ENCODE measurements around the gene MPV17L2.
A peak's percentile ranks its signal among the peaks of the same experiment; 100 is the strongest.

The MPV17L2 gene

DNA sequence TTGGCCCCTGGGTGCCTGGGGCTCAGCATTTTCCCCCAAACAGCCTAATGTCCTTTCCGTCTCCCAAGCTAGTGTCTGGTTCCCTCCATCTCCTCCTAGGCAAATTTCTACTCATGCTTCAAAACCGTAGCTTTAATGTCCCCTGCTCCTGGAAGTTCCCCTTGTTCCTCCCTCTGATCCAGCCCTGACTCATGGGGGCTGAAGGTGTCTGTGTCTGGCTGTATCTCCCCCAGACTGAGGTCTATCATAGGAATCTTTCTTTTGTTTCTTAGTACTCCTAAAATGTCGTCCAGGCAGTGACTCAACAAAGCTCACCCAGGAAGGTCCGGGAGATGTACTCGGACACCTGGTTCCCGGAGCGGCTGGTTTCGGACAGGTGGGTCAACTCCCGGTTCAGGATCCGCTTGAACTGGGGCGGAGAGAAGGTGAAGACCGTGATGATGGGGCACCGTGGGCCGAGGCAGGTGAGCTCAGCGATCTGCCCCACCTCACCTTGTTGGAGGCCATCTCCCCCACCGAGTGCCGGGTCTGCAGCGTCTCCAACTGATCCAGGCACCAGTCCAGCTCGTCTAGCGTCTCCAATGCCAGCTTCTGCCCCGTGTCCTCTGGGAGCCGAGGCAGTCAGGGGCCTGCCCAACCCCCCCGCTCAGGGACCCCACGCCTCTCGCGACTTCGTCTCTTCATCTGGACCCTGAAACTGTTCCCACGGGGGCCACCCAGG lies 27.1 kb downstream of the MPV17L2 start:
- DNase-seq: no peak

DNA sequence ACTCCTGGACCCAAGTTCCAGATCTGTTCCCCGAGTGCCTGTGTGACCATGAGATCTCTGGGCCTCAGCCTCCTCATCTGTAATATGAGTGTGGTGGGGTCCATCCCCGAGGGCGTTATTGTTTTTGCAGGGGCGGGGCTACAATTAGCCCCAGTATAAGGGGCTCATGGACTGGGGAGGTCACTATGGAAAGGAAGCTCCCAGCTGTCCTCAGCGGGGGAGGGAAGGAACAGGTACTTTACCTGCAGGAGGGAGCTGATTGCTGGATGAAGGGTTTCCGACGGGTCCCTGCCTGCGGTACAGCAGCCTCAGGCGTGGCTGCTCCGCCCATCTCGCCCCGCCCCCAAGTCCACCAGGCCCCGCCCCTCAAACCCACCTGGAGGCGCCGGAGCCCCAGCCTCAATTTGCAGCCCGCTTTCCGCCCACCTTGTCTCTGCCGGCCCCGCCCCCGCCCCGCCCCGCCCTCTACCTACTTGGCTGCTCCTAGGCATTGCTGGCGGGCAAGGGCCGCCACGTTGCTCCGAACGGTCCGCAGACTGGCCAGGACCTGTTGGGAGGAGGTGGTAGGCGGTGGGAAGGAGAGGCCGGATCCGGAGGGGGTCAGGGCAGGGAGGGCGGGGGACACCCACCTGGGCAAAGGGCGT lies 27.7 kb downstream of the MPV17L2 start:
- DNase-seq: no peak

DNA sequence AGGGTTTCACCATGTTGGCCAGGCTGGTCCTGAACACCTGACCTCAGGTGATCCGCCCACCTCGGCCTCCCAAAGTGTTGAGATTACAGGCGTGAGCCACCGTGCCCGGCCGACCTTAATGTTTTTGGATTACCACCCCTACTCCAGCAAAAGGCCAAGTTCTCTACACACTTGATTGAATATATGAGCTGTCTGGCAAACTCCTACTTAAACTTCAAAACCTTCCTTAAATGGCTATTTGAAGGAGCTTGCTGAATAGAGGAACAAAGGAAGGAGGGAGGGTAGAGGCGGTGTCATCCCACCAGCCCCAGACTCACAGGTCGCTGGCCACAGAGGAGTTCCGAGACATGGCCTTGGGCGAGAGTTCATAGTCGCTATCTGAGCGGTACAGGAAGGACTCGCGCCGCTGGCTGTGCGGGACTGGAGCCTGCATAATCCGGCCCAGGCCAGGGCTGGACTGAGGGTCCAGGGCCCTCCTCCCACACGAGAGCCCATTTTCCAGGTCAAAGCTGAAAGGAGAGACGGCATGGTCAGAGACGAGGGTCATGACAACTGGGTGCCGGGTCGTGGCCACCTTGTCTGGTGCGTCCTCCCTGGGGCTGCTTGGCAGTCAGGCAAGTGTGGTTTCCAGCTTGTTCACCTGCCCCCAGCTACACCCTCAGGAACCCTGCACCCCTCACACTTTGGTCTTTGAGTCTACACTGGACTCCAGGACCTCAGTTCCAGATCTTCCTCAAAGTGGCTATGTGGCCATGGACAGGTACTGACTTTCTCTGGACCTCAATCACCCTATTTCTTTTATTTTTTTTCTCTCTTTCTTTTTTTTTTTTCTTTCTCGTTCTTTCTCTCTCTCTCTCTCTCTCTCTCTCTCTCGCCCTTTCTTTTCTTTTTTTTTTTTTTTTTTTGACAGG lies 29.1 kb downstream of the MPV17L2 start:
- DNase-seq: no peak

DNA sequence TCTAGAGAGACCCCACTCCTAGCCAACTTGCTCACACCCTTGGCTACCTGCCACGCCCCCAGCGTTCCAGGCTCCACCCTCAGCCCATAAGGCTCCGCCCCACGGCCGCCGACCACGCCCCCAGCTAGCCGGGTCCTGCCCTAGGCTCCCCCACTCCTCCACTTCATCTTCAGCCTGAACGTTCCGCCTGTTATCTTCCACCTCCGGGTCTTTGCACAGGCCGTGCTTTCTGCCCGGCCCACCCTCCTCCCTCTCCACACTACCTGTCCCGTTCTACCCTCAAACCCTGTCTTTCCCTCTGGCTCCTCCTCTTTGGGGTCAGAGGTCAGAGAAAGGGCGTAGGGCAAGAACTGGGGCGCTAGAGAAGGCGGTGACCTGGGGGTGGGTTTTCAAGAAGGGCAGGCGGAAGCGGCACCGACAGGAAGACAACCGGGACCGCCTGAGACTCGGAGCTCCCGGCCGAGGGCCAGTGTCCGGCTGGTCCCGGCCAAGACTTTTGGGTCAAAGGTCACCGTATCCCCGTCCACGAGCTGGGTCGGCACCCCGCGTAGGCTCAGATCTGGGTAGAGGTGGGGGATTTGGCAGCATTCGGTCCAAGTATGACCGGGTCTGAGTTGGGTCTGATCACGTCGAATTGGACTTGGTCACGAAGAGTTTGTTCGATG lies 31.0 kb downstream of the MPV17L2 start:
- DNase-seq: peak in 1 of 2 donors; percentile 47

DNA sequence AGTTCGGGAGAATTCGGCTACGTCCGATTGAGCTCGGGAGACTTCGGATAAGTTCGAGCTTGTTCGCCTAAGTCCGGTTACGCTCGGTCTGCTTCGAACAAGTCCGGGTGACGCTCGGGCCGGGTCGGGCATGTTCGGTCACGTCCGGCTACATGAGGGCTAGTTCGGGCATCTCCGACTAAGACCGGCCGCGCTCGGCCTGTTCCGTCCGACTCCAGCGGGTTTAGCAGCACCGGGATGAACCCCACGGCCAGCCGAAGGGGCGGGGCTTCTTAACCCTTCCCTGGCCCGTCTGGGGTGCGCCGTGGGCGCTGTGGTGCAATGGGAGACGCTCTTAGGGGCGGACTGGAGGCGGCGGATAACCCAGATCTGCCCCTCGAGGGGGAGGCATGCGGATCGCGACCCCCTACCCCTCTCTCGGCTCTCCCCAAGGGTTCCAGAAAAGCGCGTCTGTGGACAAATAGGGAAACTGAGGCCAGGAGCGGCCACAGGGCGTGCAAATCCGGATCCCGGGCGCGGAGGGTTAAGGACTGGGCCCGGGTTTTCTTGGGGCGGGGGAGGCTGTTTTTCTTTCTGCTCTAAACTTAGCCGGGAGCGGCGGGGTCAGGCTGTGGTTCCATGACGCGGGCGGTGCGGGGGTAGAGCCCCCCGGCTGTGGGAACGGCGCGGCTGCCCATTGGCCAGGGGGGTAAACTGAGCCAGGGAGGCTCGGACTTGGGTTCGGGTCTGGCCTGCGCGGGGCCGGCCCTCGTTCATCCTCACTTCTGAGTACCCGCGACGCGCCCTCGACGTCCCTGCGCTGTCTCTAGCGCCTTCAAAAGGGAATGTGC lies 31.7 kb downstream of the MPV17L2 start:
- peak; percentile 91 to 92 for DNase-seq

DNA sequence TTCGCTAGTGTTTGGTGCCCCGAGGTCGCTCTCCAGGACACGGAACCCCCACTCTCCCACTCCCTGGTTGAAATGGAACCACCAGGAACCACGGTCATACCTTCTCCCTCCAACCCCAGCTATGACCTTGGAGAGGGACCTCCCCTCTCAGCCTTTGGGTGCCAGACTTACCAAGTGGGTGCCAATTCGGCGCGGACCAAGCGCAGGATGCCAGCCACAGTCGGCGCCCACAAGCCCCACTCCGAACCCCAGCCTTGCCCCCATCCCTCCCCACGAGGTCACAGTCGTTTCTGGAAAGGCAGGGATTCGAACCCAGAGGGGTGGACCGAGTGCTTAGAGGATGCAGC lies 32.3 kb downstream of the MPV17L2 start:
- DNase-seq: no peak

DNA sequence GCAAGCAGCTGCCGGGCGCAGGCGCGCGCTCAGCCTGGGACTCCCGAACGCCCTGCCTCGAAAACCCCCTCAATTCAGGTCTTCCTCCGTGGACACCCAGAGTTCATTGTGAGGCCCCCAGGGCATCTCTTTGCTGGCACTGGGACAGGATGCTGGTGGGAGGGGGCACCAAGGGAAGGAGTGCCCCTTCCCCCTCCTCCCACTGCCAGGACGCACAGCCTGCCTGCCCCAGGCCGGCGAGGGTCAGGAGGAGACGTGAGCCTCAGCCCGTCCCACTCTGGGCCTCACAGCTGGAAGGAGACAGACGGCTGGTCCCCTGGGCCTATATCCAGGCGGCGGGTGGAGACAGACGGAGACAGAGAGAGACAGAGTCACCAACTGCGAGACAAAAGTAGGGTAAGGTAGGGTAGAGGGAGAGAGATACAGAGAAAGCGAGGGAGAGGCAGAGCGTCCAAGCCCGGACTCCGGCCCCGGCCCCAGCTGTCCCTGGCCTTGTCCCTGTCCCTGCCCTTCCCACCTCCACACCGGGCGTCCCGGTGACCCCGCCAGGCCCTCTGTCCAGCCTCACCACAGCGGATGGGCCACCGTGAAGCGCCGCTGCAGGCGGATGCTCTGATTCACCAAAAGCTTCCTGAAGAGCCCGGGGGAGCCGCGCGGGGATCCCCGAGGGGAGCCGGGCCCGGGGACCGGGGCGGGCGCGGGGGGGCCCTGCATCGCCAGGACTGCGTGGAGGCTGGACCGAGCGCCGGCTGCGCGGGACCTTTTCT lies 32.9 kb downstream of the MPV17L2 start, which contains the start of gene PDE4C:
Gene PDE4C, minus strand, starts transcription at position 737 of the 767 bp plus-strand sequence. Its CDS starts 23 bp downstream, at position 714.
- no peak for DNase-seq

DNA sequence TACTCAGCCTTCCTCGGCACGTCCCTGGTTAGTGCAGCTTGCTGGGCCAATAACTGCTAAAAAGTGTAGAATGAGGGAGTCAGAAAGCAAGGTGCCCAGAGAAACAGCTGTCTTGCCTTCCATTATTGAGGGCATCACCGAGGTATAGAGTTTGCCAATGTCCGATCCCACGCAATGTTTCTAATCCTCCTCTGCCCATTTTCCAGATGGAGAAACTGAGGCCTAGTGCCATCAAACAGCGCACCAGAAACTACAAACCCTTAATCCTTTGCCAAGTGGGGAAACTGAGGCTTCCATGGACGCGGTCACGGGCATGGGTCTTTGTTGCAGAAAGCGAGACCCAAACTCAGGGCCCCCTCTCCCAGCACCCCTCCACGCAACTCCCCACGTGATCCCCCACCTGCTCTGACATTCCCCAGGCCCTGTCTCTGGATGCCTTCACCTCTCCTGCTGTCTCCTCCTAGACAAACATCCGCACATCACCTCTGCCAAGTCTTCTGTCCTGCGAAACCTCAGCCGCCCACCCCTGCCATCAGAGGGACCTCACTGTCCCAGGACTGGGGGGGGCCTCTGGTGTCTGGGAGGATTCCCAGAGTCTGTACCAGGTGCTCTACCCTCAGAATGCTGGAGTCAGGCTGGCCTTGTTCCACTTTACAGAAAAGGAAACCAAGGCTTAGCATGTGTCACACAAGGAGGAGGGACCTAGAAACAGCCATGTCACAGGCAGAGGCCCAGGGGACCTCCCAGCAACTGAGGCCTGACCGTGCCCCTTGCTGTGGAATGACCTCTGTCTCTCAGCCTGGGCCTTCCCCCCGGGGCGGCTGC lies 34.1 kb downstream of the MPV17L2 start:
- DNase-seq: no peak

DNA sequence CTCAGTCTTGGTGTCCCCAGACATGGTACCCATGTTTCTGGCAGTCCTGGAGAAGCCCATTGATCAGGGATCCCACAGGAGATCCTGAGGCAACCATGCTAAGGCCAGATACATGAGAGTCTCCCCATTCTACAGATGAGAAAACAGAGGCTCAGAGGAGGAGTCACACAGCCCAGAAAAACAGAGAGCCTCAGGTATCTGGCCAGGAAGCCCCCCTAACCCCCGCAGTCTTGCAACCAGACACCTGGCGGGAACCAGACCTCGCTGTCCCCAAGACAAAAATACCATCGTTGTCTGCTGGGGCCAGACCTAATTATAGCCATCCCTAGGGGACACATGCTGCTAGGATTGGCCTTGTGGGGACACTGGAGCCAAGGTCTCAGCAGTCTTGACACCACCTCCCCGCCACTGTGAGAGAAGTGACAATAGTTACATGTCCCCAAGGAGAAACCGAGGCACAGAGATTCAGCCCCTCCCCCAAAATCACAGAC lies 34.8 kb downstream of the MPV17L2 start:
- DNase-seq: no peak

DNA sequence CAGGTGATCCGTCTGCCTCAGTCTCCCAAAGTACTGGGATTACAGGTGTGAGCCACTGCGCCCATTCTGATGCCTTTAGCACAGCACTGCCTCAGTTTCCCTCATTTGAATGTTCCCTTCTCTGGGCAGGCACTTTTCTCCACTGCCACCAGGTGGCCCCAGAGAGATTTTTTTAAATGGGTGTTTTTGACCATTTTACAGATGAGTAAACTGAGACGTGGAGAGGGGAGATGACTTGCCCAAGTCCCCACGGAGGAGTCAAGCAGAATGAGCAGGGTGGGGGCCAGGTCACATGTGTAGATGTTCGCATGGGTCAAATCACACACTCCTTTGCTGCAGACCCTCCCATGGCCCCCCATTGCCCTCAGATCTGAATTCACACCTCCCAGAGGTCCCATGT lies 36.5 kb downstream of the MPV17L2 start:
- DNase-seq: no peak

DNA sequence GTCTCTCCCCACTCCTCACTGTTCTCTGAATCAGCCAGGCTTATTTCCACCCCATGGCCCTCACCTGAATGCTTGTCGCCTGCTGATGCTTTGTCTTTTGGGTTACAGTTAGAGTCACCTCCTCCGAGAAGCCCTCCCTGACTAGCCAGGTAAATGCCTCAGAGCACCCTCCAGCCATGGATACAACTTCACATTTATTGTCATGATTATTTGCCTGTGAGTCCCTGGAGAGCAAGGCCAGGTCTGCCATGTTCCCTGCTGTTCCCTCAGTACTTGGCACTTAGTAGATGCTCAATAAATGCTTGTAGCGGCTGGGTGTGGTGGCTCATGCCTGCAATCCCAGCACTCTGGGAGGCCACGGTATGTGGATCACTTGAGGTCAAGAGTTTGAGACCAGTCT lies 36.9 kb downstream of the MPV17L2 start:
- DNase-seq: no peak

DNA sequence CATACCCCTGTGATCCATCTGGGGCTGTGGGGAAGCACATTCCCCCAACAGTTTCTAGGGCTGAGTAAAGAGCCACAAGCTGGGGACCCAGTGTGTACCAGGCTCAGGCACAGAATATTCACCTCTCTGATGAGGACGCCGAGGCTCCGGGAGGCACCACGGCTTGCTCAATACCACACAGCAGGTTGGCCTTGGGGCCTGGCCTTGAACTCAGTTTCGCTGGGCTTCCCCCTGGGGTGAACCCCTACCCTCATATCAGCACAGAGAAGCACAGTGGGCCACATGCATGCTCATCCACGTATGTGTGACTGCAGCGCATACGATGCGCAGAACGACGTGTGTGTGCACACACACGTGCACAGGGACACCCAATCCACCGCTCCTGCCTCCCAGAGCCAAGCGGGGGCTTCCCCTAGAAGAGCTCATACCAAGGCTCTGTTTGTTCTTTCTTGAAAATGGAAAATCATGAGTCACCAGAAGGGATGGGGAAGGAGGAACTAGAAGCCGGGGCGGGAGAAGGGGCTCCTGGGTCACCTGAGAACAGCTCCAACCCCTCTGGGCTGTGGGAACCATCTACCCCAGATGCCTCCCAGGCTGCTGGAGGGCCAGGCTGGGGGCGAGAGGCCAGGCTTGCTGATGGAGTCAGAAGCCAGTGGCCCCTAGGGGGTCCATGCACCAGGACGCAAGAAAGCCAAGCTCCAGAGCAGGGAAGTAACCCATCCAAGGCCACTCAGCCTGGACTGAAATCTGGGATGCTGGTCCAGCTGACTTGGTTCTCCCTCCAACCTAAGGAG lies 38.1 kb downstream of the MPV17L2 start:
- no peak for DNase-seq

DNA sequence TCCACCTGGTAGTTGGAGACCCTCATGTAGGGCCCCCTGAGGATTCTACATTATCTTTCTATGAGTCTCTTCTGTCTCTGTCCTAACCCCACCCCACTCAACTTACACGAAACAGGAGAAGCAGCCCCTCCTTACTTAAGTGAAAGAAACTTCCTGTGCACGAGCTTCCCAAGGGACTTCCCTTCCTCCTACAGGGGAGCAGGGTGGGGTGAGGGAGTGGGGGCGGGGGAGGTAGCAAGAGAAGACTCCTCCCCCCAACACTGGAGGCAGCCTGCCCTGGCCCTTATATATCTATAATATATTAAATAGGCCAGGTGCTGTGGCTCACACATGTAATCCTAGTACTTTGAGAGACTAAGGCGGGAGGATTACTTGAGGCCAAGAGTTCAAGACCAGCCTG lies 38.8 kb downstream of the MPV17L2 start:
- DNase-seq: no peak

DNA sequence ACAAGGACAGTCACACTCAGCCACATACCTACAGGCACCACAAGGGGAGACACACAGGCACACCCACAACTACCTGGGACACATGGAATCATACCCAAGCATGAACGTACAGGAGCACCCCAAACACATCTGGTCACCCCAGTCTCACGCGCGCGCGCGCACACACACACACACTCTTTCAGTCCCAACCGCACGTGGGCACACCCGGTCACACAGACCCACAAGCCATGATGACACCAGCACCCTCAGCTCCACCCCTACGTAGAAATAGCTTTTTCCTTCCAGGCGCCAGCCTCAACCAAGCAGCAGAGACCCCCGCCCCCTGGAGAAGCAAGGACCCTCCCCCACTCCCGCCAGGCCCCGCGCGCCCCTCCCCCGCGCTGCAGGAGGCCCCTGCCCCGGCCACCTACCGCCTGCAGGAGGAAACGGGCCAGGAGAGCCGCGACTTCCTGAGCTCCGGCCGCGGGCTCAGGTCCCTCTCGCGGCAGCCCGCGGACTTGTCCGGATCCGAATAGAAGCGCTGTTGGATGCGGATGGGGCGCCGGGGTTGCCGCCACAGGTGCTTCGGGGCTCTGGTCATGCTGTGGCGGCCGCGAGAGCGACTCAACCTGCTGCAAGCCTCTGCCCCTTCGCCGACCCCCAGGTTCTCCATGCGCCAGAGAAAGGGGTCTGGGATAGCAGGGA lies 39.7 kb downstream of the MPV17L2 start:
- no peak for DNase-seq

DNA sequence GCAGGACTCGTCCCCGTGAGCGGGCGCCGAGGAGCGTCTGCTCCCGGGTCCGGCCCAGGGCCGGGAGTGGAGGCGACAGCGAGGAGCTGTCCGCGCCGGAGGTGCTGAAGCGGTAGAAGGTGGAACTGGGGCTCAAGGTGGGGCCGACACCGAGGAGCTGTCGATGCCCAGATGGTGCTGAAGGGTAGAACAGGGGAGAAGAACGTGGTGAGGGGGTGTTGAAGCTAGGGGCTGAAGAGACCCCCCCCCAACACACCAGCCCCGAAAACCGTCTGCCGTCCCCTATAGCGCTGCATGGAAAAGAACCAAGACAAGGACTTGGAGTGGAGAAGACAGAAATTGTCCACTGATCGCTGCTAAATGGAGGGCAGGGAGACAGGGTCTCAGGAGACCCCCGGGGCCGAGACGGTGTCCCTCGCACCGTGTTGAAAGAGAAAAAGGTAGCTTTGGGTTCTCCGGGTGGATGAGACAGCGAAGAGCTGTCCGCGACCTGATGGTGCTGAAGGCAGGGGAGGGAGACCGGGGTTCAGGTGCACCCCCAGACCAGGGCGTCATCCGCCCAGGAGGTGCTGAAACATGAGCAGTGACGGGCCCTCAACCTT lies 40.3 kb downstream of the MPV17L2 start:
- peak; percentile 48 to 56 for DNase-seq

DNA sequence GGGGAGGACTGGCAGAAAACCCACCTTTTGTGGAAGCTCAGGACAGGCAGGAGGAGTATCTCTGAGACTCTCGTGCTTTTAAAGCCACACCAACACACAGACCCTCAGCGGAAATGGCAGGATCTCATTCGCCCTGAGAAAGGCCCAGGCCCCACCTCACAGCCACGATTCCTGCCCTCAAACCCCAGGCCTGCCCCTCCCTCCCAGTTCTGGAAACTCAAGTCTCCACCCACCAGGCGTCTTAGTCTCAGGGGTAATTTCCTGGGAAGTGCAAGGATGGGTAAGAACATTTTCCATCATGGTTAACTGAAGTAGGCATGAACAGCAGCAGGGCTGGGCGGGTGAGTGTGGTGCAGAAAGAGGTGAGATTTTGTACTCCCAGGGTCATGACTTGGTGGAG lies 41.2 kb downstream of the MPV17L2 start:
- no peak for DNase-seq

DNA sequence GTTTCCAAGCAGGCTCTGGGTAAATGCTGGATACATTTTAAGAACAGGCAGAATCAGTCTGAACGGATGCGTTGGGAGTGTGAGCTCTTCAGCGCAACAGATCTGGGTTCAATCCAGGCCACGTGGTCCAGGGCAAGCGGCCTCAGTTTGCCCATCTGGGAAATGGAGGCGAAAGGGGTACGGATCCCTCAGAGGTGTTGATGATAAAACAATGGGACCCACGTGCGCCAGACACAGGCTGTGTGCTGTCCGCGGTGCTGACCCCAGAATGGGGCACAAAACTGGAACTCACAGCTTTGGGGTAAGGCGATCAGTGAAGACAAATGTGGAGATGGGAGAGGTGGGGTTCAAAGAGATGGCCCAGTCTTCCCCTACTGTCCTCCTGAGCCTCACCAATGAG lies 46.3 kb downstream of the MPV17L2 start:
- DNase-seq: no peak

DNA sequence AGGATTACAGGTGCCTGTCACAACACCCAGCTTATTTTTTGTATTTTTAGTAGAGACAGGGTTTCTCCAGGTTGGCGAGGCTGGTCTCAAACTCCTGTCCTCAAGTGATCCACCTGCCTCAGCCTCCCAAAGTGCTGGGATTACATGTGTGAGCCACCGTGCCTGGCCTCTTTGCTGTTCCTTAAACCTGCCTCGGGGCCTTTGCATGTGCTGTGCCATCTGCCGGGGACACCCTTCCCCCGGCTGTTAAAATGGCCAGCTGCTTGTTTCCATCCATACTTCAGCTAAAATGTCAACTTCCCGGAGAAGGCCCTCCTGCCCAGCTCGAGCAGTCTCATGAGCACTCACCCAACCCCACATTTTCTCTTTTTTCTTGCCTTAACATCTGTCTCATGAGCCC lies 52.3 kb downstream of the MPV17L2 start:
- no peak for DNase-seq
